ENCODE data around the gene MARCHF9. TPM values are rescaled to one million over a fixed set of nuclear protein-coding genes. Genes with fewer than 3 reads are reported as not detected.

The MARCHF9 gene
- total and polyA plus RNA-seq, 2 donors (not counting 1 experiment from before 2014, with no cell fraction given), result 81.4 to 128 TPM

DNA sequence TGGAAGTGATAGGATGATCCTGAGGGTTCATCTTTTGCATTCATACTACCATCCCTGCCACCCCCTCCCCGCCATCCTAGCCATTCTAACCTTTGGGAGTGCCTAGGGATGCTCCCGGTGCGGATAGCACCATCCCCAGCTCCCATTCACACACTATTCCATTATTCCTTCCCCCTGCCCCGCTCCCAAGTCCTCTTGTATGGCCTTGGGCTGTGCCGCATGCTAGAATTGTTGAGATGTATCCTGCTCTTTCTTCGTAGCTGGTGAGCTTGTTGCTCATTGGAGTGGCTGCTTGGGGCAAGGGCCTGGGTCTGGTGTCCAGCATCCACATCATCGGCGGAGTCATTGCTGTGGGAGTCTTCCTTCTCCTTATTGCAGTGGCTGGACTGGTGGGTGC is 9.4 kb upstream of the MARCHF9 start:
- peaks cover 47% of the 10 kb centered on the region for H3K4me1 Mint-ChIP-seq
- WGBS (ENCODE audit: insufficient coverage), result 84% methylated on average over 3 of the region's 8 CpGs
- ATAC-seq (ENCODE audit: low read depth) (no peak), DNase-seq (no peak)
- peaks cover 2 to 36% of the 10 kb centered on the region in 2 experiments for H3K36me3 ChIP-seq (replicated peaks in 1 of 2; ENCODE audit: control extremely low read depth in 1 of 2, control insufficient read depth in 1 of 2, extremely low read depth in 1 of 2, insufficient read depth in 2 of 2, low read length in 1 of 2)
- H3K4me2 ChIP-seq (replicated peaks; ENCODE audit: low read depth, low read length, poor library complexity, severe bottlenecking), result peak overlapping the region; percentile 91
- H3K4me1 ChIP-seq (ENCODE audit: control insufficient read depth in 2 of 2, insufficient read depth in 2 of 2, low read length in 2 of 2), result peaks cover 29 to 47% of the 10 kb centered on the region in 2 donors
- peak overlapping the region; percentile 74 for H2AFZ ChIP-seq (ENCODE audit: insufficient read depth, low read depth, low read length, poor library complexity, severe bottlenecking)
- TF ChIP-seq CTCF (IDR thresholded peaks at IDR 0.05) (no peak), EZH2 (IDR thresholded peaks at IDR 0.05; ENCODE audit: borderline replicate concordance, insufficient read depth, low read depth, low read length, poor library complexity, severe bottlenecking) (no peak)
- H3K4me3 ChIP-seq (ENCODE audit: control extremely low read depth in 1 of 5, extremely low read depth in 1 of 5, insufficient read depth in 1 of 5, low read depth in 2 of 5, low read length in 4 of 5), result peak overlapping the region; percentile 68 to 90 (median 86)
- no peaks in the 10 kb centered on the region for H3K9me3 Mint-ChIP-seq (ENCODE audit: insufficient read depth)
- intact Hi-C loops (cut with micrococcal nuclease), result no loop called here
- H4K20me1 ChIP-seq (ENCODE audit: control insufficient read depth, insufficient read depth, low read length, poor library complexity, severe bottlenecking), result peaks cover 5% of the 10 kb centered on the region
- H3K79me2 ChIP-seq (ENCODE audit: control insufficient read depth, insufficient read depth, low read length), result peaks cover 50% of the 10 kb centered on the region
- H3K27me3 Mint-ChIP-seq, result no peaks in the 10 kb centered on the region
- H3K27me3 ChIP-seq (replicated peaks in 1 of 4; ENCODE audit: control extremely low read depth in 1 of 4, control insufficient read depth in 3 of 4, insufficient read depth in 4 of 4, low read length in 3 of 4), result no peaks in the 10 kb centered on the region
- peak overlapping the region; percentile 92 for H3K4me3 Mint-ChIP-seq
- ChIA-PET POLR2A (interaction anchor here (0.6 to 1.3 kb wide), 2 partner anchors 11 to 1109 kb away, joined by 4 to 7 read pairs; no protein-coding TSS in a partner anchor), CTCF (interaction anchor here (0.8 to 1.5 kb wide), 4 partner anchors 11 to 162 kb away, joined by 3 to 10 read pairs (median 6); partner anchors contain the start of gene OS9)
- H3K27ac Mint-ChIP-seq, result peak overlapping the region; percentile 91
- peak overlapping the region; percentile 80 to 94 for H3K27ac ChIP-seq (ENCODE audit: low read length in 2 of 2)
- H3K9me3 ChIP-seq (ENCODE audit: control extremely low read depth in 1 of 3, control insufficient read depth in 2 of 3, insufficient read depth in 1 of 3, low read length in 2 of 3), result no peaks in the 10 kb centered on the region
- peak overlapping the region; percentile 94 for H3K9ac ChIP-seq (ENCODE audit: low read length)

GRCh38 chr12:57746025-57746424 is 8.9 kb upstream of the MARCHF9 start:
- intact Hi-C loops (cut with micrococcal nuclease), result no loop called here
- H2AFZ ChIP-seq (ENCODE audit: insufficient read depth, low read depth, low read length, poor library complexity, severe bottlenecking), result no peak overlapping the region
- Mint-ChIP-seq H3K27ac (peak overlapping the region; percentile 91), H3K4me1 (peaks cover 47% of the 10 kb centered on the region), H3K4me3 (peak overlapping the region; percentile 92), H3K9me3 (ENCODE audit: insufficient read depth) (no peaks in the 10 kb centered on the region), H3K27me3 (no peaks in the 10 kb centered on the region)
- H4K20me1 ChIP-seq (ENCODE audit: control insufficient read depth, insufficient read depth, low read length, poor library complexity, severe bottlenecking), result no peaks in the 10 kb centered on the region
- POLR2A ChIA-PET, result no interaction called here
- peak overlapping the region in 1 of 2 donors; percentile 94 for H3K27ac ChIP-seq (ENCODE audit: low read length in 2 of 2)
- H3K27me3 ChIP-seq (replicated peaks in 1 of 4; ENCODE audit: control extremely low read depth in 1 of 4, control insufficient read depth in 3 of 4, insufficient read depth in 4 of 4, low read length in 3 of 4), result no peaks in the 10 kb centered on the region
- H3K79me2 ChIP-seq (ENCODE audit: control insufficient read depth, insufficient read depth, low read length), result peaks cover 50% of the 10 kb centered on the region
- CTCF ChIA-PET, result interaction anchor here (0.8 kb wide), 1 partner anchor 52 kb away, joined by 3 read pairs; the partner anchor contains the start of gene OS9
- H3K4me3 ChIP-seq (ENCODE audit: control extremely low read depth in 1 of 5, extremely low read depth in 1 of 5, insufficient read depth in 1 of 5, low read depth in 2 of 5, low read length in 4 of 5), result no peak overlapping the region
- 83% methylated on average over 1 of the region's 3 CpGs for WGBS (ENCODE audit: insufficient coverage)
- H3K9ac ChIP-seq (ENCODE audit: low read length), result no peak overlapping the region
- peaks cover 25 to 47% of the 10 kb centered on the region in 2 donors for H3K4me1 ChIP-seq (ENCODE audit: control insufficient read depth in 2 of 2, insufficient read depth in 2 of 2, low read length in 2 of 2)
- H3K9me3 ChIP-seq (ENCODE audit: control extremely low read depth in 1 of 3, control insufficient read depth in 2 of 3, insufficient read depth in 1 of 3, low read length in 2 of 3), result no peaks in the 10 kb centered on the region
- TF ChIP-seq EZH2 (IDR thresholded peaks at IDR 0.05; ENCODE audit: borderline replicate concordance, insufficient read depth, low read depth, low read length, poor library complexity, severe bottlenecking) (no peak), CTCF (IDR thresholded peaks at IDR 0.05) (no peak)
- peak overlapping the region; percentile 91 for H3K4me2 ChIP-seq (replicated peaks; ENCODE audit: low read depth, low read length, poor library complexity, severe bottlenecking)
- H3K36me3 ChIP-seq (replicated peaks in 1 of 2; ENCODE audit: control extremely low read depth in 1 of 2, control insufficient read depth in 1 of 2, extremely low read depth in 1 of 2, insufficient read depth in 2 of 2, low read length in 1 of 2), result peaks cover 2 to 41% of the 10 kb centered on the region in 2 experiments
- ATAC-seq (ENCODE audit: low read depth) (no peak), DNase-seq (no peak)
